Glutamatergic neuron (in vitro differentiated cells): Measurements from ENCODE around the gene MANSC4. TPM values are rescaled to one million over a fixed set of nuclear protein-coding genes. Genes with fewer than 3 reads are reported as not detected.

Experiments used
- DNase-seq: peaks from one replicate; pipeline ENCODE4 v3.0.0; 2022
- H3K27ac Mint-ChIP-seq: one replicate; pipeline ENCODE4 v1.8.0; 2020; ENCODE audit warnings: mild to moderate bottlenecking, mixed read lengths, inconsistent platforms; ENCODE audit not compliant: unreplicated experiment
- H3K27me3 Mint-ChIP-seq: one replicate; pipeline ENCODE4 v1.8.0; 2020; ENCODE audit warnings: mild to moderate bottlenecking, moderate library complexity, mixed read lengths, inconsistent platforms; ENCODE audit not compliant: unreplicated experiment
- H3K36me3 Mint-ChIP-seq: one replicate; pipeline ENCODE4 v1.8.0; 2020; ENCODE audit warnings: mild to moderate bottlenecking, mixed read lengths, inconsistent platforms; ENCODE audit not compliant: unreplicated experiment
- H3K4me1 Mint-ChIP-seq: one replicate; pipeline ENCODE4 v1.8.0; 2020; ENCODE audit warnings: mild to moderate bottlenecking, low read depth, mixed read lengths, inconsistent platforms; ENCODE audit not compliant: unreplicated experiment
- H3K4me3 Mint-ChIP-seq: one replicate; pipeline ENCODE4 v1.8.0; 2020; ENCODE audit warnings: mild to moderate bottlenecking, mixed read lengths, inconsistent platforms; ENCODE audit not compliant: unreplicated experiment
- H3K9me3 Mint-ChIP-seq: one replicate; pipeline ENCODE4 v1.8.0; 2020; ENCODE audit warnings: mild to moderate bottlenecking, moderate library complexity, mixed read lengths, inconsistent platforms; ENCODE audit not compliant: unreplicated experiment
- total RNA-seq: library from RNA; stranded (reverse); fragmentation: NEBNext Ultra II Directional; extraction: Animal tissue kit (Norgen Biotek cat#: 25700); gene quantifications from one replicate; pipeline ENCODE4 v1.2.1, GENCODE V29; 2021; ENCODE audit not compliant: unreplicated experiment
- TF ChIP-seq, protein P1 (sequence below): fragments of 200-600 bp; sonication (generic); IDR thresholded peaks from one replicate; pipeline ENCODE4 v1.5.0; 2021; ENCODE audit not compliant: partially characterized antibody, unreplicated experiment

MANSC4 gene
- total RNA-seq, 1 donor from 2014 or later: not detected

DNA sequence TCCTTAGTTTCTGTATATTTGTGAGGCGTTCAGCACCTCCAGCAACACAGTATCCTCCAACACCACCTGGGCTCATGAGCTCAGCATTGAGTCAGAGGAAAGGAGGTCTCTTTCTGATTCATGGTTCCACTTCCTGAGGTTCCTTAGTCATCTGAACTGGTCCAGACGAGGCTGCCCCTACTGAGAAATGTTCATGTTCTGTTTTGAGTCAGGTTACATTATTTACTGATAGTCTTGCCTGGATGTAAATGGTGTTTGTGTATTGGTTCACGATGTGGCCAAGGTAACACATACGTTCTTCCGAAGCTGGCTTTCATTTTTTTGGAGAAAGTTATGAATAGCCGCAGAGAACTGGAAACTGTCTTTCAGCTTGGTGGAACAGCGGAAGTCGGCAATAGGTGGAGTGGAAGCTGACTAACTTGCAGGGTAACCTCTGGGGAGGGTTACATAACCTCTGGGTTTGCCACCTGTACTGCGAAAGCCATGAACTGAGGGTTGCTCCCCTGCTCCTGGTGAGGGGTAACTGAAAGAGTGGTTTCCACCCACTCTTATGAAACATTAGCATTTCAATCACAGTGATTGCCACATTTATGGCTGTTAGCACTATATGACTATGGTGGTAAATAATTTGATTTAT, 42.2 kb upstream of the MANSC4 start:
- no peak for DNase-seq
- no peaks in the 10 kb centered on the region for H3K9me3 Mint-ChIP-seq
- no peaks in the 10 kb centered on the region for H3K36me3 Mint-ChIP-seq
- no peaks in the 10 kb centered on the region for H3K27me3 Mint-ChIP-seq
- H3K4me1 Mint-ChIP-seq: no peaks in the 10 kb centered on the region
- H3K4me3 Mint-ChIP-seq: no peak overlapping the region
- H3K27ac Mint-ChIP-seq: no peak overlapping the region
- TF ChIP-seq, protein P1, sequence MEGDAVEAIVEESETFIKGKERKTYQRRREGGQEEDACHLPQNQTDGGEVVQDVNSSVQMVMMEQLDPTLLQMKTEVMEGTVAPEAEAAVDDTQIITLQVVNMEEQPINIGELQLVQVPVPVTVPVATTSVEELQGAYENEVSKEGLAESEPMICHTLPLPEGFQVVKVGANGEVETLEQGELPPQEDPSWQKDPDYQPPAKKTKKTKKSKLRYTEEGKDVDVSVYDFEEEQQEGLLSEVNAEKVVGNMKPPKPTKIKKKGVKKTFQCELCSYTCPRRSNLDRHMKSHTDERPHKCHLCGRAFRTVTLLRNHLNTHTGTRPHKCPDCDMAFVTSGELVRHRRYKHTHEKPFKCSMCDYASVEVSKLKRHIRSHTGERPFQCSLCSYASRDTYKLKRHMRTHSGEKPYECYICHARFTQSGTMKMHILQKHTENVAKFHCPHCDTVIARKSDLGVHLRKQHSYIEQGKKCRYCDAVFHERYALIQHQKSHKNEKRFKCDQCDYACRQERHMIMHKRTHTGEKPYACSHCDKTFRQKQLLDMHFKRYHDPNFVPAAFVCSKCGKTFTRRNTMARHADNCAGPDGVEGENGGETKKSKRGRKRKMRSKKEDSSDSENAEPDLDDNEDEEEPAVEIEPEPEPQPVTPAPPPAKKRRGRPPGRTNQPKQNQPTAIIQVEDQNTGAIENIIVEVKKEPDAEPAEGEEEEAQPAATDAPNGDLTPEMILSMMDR: no peak

DNA sequence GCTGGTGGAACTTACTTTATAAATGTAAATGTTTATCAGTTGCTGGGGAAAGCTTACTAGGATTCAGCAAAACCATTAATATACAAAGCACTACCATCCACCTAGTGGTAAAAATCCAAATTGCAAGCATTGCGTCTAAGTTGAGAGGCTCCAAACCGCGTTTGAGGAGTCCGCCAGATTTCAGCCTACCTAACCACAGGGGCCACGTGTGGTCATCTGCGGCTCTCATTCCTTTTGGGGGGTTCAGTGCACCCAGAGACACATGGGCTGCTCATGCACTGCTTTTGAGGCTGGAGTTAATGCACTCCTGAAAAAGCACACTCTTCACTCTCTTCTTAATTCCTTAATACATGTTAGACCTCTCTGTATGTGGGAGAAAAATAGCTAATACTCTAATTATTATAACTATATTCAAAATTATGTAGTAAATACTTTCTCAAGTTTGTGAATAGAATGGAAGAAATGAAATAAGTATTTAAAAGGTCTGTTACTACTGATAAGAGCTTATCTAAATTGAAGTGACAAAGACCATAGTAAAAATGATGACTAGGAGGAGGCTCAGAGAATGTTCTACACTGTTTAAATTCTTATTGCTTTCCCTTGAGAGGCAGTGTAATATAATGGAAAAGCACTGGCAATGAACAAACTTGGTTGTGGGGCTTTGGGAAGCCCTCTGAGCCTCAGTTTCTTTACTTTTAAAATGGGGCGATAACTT, 41.4 kb upstream of the MANSC4 start:
- DNase-seq: no peak

DNA sequence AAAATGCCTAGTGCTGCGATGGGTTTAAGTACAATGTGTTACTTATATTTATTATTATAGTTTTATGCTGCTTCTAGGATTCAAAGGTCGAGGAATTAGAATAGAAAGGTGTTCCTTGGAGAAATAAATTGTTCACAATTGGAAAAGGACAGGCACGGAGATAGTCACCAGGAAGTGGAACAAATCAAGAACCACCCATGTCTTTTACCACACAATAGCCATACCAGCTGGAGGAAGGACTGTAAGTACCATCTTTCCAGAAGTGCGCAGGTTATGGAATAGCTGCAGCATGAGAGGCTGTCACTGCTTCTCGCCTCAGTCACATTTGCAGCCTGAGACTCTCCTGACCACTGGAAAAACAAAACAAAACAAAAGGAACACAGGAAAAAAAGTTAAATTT, 40.5 kb upstream of the MANSC4 start:
- no peak for DNase-seq
- H3K36me3 Mint-ChIP-seq: no peaks in the 10 kb centered on the region
- no peaks in the 10 kb centered on the region for H3K4me1 Mint-ChIP-seq
- H3K27ac Mint-ChIP-seq: no peak overlapping the region
- H3K4me3 Mint-ChIP-seq: no peak overlapping the region
- no peaks in the 10 kb centered on the region for H3K9me3 Mint-ChIP-seq
- TF ChIP-seq, protein P1: no peak
- H3K27me3 Mint-ChIP-seq: no peaks in the 10 kb centered on the region

More for the DNA sequence above, 41.4 kb upstream of the MANSC4 start:
- no peaks in the 10 kb centered on the region for H3K36me3 Mint-ChIP-seq
- no peaks in the 10 kb centered on the region for H3K4me1 Mint-ChIP-seq
- H3K9me3 Mint-ChIP-seq: no peaks in the 10 kb centered on the region
- H3K27me3 Mint-ChIP-seq: no peaks in the 10 kb centered on the region
- H3K4me3 Mint-ChIP-seq: no peak overlapping the region
- TF ChIP-seq, protein P1: peak; percentile 93
- H3K27ac Mint-ChIP-seq: no peak overlapping the region

DNA sequence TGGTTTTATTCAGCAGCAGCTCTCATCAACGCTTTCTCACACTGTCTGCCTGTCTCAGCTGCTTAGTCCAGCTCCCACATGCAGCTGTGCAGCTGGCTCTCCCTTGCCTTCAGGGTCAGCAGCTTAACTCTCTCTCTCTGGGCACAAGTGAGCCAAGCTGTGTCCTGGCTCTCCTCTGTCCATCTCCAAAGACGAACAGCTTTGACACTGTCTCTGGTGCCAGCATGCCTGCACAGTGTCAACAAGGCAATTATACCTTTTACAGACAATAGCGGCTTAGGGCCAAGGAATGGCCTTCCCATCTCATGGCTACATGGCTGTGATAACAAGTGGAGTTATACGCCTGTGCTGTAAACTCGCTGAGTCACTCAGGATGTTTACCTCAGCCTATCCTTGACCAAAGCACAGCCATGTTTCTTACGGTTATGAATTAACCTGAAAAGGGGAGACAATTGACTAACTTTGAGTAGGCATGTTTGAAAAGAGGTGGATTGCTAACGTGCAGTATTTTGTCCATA, 38.4 kb upstream of the MANSC4 start:
- no peak overlapping the region for H3K4me3 Mint-ChIP-seq
- H3K27me3 Mint-ChIP-seq: no peaks in the 10 kb centered on the region
- no peak overlapping the region for H3K27ac Mint-ChIP-seq
- H3K4me1 Mint-ChIP-seq: no peaks in the 10 kb centered on the region
- peaks cover 1% of the 10 kb centered on the region for H3K9me3 Mint-ChIP-seq
- no peak for DNase-seq
- TF ChIP-seq, protein P1: no peak
- no peaks in the 10 kb centered on the region for H3K36me3 Mint-ChIP-seq

DNA sequence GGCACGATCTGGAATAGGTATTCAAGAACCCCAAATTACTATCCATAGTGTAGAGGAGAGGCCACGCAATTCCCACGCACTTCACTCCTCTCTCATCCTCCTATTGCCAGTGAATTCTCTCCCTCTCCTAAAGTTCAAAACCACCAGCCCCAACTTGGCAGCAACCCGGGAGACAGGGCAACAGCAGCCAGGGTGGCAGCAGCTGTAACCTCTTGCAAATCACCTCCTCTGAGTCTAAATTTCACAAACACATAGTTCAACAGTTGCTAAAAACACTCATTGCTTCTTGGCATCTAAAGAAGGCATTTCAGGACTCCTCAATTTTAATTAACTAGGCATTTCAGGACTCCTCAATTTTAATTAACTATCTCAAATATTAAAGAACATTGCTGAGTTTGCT, 37.7 kb upstream of the MANSC4 start:
- Mint-ChIP-seq H3K27ac (no peak overlapping the region), H3K4me3 (no peak overlapping the region), H3K9me3 (peaks cover 1% of the 10 kb centered on the region), H3K36me3 (peaks cover under 1% of the 10 kb centered on the region), H3K4me1 (no peaks in the 10 kb centered on the region), H3K27me3 (no peaks in the 10 kb centered on the region)
- TF ChIP-seq, protein P1: no peak
- no peak for DNase-seq
